GM19025 (cell line): Measurements from ENCODE around the gene IMP4.
A peak's percentile ranks its signal among the peaks of the same experiment; 100 is the strongest.

ENCODE experiments used
- ATAC-seq: cut with Tn5 transposase; IDR thresholded peaks from one replicate; pipeline ENCODE4 v1.9.1; 2021; ENCODE audit warnings: mild to moderate bottlenecking, low read depth, moderate library complexity; ENCODE audit not compliant: unreplicated experiment

IMP4 gene

GRCh38 chr2:130355172-130355577 is 12.5 kb downstream of the IMP4 start:
- ATAC-seq = no peak

GRCh38 chr2:130355578-130356431 is 13.1 kb downstream of the IMP4 start, which contains the start of gene PTPN18:
Gene PTPN18, plus strand, starts transcription at chr2:130356056. Its CDS starts 52 bp downstream, at chr2:130356108.
- peak; percentile 98 for ATAC-seq

DNA sequence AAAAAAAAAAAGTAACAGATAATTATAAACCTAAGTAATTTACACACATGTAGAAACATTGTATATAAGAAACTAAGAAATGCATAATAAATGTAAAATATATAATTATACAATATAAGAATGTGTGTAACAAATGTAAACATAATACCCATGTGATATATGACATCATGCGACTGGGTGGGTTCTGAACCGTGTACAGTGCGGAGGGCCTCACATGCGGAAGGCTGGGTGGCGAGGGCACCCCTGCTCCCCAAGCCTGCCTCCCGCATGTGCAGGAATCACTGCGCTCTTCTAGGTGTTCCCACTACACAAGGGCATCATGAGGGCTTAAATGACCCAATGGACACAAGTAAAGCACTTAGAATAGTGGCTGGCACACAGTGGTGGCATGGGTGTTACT is 15.2 kb downstream of the IMP4 start:
- ATAC-seq = no peak

DNA sequence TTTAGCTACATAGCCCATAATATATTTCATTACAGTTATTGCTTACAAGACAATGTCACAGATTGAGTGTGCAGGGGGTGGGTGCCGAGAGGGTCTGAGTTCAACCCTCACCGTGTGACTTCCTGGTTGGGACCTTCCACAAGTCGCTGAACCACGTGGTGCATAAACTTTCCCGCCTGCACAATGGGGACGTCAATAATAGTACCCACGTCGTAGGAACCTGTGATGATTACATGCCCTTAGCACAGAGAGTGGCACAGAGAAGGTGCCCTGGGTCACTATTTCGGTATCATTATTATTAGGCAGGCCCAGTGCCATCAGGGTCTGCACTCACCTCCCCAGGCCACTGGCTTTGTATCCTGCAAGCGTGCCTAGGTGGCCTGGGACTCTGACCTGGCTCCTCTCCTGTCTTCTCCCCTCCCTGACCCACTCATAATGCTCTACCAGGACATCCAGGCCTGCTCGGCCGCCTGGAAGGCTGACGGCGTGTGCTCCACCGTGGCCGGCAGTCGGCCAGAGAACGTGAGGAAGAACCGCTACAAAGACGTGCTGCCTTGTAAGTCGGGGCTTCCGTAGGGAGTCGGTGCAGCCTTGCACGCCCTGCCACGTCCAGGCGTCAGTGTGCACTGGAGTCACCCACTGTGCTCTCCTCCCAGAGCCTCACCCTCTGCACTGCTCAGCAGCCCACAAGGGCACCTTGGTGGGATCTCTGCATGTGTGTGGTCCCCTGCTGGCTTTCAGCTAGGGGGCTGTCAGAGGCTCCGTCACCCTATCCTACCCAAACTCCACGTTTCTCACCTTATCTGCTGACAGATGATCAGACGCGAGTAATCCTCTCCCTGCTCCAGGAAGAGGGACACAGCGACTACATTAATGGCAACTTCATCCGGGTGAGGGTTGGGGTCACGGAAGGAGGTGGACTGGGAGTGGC is 16.0 kb downstream of the IMP4 start:
- ATAC-seq = no peak

DNA sequence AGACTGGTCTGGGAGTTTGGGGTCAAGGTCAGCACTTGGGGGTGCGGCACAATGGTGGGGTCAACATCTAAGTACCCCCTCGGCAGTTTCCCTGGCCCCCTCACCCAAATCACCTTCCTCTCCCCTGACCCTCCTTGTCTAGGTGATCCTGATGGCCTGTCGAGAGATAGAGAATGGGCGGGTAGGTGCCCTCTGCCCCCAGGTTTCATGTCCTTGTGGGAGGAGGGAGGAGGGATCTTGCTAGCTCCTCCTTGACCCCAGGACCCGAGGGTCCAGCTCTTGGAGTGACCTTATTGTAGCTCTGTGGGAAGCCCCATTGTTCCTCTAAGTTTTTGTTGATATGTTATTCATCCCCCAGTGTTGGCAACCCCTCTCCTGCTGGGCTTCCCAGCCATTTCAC is 16.8 kb downstream of the IMP4 start:
- no peak for ATAC-seq

GRCh38 chr2:130363479-130363878 is 20.8 kb downstream of the IMP4 start:
- no peak for ATAC-seq

- ATAC-seq = no peak
Observed at GRCh38 chr2:130365075-130365474, 22.4 kb downstream of the IMP4 start.

GRCh38 chr2:130365963-130366362 is 23.3 kb downstream of the IMP4 start:
- ATAC-seq = no peak

DNA sequence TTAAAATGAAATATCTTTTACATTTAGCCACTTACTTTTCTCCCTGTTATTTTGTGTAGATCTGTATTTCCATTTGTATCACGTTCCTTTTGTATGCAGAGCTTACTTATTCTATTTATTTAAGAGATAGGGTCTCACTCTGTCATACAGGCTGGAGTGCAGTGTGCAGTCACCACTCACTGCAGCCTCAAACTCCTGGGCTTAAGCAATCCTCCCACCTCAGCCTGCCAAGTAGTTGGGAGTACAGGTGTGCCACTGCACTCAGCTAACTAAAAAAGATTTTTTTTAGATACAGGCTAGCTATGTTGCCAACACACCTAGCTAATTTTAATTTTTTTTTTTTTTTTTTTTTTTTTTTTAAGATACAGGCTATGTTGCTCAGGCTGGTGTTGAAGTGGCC is 24.0 kb downstream of the IMP4 start:
- ATAC-seq = no peak

GRCh38 chr2:130368786-130369185 is 26.1 kb downstream of the IMP4 start:
- no peak for ATAC-seq

DNA sequence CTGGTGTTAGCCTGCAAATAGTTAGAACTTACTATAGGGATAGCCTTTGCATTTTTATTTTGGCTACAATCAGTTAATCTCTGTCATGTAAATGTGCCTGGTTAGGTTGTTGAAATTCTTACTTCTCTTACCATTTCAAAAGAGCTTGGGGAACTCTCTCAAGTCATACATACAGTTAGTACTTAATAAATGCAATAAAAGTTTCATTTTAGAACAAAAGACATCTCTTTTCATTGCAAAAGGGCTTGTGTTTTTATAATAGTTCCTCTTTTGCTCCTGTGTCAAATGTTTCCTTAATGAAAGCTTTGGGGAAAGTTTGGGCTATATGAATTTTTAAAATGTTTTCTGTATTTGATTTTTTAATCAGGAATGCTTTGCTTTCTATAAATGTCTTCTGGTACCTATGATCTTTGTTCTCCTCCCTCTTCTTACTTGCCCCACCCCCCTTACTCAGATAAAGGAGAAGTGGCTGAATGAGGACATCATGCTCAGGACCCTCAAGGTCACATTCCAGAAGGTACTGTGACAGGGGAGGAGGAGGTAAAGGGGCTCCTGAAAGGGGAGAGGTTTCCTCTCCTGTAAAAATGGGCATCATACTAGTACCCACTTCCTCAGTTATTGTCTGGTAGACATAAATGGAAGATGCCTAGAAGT is 26.7 kb downstream of the IMP4 start:
- ATAC-seq = no peak

DNA sequence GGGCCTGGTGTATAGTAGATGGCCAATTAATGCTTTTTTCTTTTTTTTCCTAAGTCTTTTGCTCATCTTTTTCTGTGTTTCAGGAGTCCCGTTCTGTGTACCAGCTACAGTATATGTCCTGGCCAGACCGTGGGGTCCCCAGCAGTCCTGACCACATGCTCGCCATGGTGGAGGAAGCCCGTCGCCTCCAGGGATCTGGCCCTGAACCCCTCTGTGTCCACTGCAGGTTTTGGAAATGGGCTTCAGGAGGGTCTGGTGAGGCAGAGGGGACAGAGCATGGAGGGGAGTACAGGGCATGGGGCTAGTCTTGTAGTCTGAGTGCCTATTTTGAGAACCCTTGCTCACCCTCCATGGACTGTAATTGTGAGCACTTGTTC is 27.3 kb downstream of the IMP4 start:
- no peak for ATAC-seq

- no peak for ATAC-seq
Observed at GRCh38 chr2:130370490-130370889, 27.8 kb downstream of the IMP4 start.

DNA sequence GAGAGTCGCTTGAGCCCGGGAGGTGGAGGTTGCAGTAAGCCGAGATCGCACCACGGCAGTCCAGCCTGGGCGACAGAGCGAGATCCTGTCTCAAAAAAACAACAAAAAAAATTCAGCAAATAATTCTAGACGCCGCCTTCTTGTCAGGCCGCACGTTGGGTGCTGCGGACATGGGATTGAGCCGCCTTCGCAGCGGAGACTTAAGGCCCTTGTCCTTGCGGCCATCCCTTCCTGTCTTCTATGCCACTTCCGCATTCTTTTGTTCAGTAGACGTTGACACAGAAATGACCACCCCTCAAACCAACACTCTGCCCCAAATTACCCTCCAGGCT is 29.0 kb downstream of the IMP4 start:
- ATAC-seq = peak; percentile 20

DNA sequence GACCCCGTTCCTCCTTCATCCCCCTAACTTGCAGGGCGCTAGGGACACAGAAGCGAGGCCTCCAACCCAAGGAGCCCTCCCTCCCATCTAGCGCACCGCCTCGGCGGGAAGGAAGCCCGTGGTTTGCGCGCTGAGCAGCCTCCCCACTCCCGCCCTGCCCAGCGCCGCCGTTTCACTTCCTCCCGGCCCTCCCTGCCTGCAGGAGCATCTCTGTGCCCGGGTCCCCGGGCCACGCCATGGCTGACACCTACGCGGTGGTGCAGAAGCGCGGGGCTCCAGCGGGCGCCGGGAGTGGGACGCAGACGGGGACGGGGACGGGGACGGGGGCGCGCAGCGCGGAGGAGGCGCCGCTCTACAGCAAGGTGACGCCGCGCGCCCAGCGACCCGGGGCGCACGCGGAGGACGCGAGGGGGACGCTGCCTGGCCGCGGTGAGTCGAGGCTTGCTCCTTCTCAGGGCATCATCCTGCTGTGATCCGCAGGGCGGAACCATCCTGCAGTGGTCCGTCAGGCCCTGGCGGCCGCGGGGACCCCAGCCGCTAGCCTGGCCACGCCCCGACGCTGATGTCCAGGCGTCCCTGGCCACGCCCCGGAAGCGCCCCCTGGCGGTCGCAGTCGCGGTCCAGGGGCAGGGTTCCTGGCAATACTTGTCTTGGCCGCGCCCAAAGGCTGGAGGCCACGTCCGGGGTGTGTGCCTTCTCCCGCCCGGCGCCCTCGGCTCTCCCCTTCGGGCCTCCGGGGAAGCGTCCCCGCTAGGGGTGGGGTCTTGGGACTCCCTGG is 29.5 kb downstream of the IMP4 start:
- ATAC-seq = peak; percentile 71

GRCh38 chr2:130372833-130373807 is 30.4 kb downstream of the IMP4 start:
- ATAC-seq = no peak

DNA sequence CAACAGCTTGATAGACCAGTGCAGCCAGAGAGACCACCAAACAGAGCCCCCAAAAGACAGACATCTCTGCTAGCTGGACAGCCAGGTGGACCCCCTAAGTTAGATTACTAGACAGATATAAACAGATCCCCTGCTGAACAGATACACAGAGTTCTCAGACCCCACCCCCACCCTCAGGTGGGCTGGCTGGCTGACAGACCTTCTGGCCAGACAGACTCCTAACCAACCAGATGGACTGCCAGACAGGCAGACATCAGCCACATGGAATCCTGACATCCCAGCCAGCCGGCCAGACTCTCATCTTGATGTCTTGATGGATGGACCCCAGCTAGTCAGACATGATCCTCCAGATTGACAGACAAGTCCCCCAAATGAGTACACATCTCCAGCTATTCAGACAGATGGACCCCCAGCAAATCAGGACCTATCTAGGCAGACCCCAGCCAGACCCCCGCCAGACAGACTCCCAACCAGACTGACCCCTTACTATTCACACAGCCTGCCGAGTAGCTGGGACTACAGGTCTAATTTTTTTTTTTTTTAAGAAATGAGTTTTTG is 31.2 kb downstream of the IMP4 start:
- no peak for ATAC-seq

DNA sequence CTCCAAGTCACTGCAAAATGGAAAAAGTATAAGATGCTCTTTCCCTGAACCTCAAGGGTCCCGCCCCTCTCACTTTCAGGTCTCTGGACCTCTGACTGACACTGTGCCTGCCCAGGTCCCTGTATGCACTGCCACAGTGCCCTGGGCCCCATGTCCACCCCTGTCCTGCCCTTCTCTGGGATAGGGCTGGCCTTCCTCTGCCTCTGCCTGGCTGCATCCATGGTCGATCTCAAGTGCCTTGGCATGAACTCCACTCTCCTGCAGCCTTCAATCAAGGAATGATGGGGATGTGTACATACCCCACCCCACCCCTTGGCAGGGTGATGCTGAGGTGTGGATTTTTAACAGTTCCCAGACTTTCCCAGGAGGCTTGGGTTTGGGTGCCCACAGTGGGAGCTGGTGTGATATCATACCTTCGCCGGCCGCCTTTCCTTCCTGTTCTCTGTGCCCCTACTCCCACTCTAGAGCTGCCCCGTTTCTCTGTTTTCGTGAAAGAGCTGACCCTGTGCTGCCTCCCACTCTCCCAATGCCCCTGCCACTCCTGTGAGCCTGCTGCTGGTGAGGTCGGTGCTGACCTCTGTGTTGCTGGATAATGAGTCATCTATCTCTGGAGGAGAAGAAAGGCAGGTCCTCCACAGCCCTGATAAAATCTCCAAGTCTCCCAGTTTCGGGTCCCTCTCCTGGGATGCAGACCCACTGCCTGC is 32.0 kb downstream of the IMP4 start:
- ATAC-seq = no peak
